Endothelial cell of umbilical vein (primary cell): ENCODE results near the gene STX1A. TPM values are rescaled to one million over a fixed set of nuclear protein-coding genes. Genes with fewer than 3 reads are reported as not detected.

Experiments
- BruUV-seq: library from RNA; stranded (reverse); fragments of 400-500 nt; replicated peaks from 2 replicates; lab custom pipeline; 2021; lab: Mats Ljungman, UMichigan
- CTCF ChIA-PET: fragments of 300-600, 350-600 bp; sonication (Branson Sonifier 250); formaldehyde crosslinking; loops from one replicate; lab custom pipeline; 2021; ENCODE audit warnings: antibody characterized with exemption, inconsistent platforms; lab: Charles Lee
- POLR2A ChIA-PET: fragments of 300-600, 350-600 bp; sonication (Branson Sonifier 250); formaldehyde crosslinking; loops from one replicate; lab custom pipeline; 2021; ENCODE audit warnings: antibody characterized with exemption, inconsistent platforms; lab: Charles Lee
- DNase-seq: peaks from one replicate; pipeline ENCODE4 v3.0.0-alpha.2; 2011; ENCODE audit warnings: low read depth, low spot score
- FAIRE-seq: peaks from 2 replicates; lab custom pipeline; 2011; peaks lifted over from hg19 to GRCh38; lab: Jason Lieb, UNC
- H2AFZ ChIP-seq: 2 replicates; pipeline ENCODE4 v1.6.0; 2012; ENCODE audit warnings: low read depth, low read length, control low read depth, inconsistent platforms
- H3K27ac ChIP-seq: 2 replicates; pipeline ENCODE4 v1.5.1; 2011; ENCODE audit warnings: low read depth, mild to moderate bottlenecking, control low read depth, low read length, moderate library complexity; ENCODE audit not compliant: insufficient read depth
- H3K27me3 ChIP-seq, 2 experiments: 2 replicates each; pipeline versions ENCODE4 v1.6.0 to v1.6.1; 2011; ENCODE audit warnings: low read length in 2 of 2, mixed read lengths in 1 of 2; ENCODE audit not compliant: control insufficient read depth in 2 of 2, insufficient read depth in 2 of 2
- H3K36me3 ChIP-seq, 2 experiments: 2 replicates in 1 of 2; 3 replicates in 1 of 2; pipeline ENCODE4 v1.5.1; 2011; ENCODE audit warnings: low read length in 2 of 2, mild to moderate bottlenecking in 1 of 2, moderate library complexity in 1 of 2; ENCODE audit not compliant: control insufficient read depth in 2 of 2, insufficient read depth in 2 of 2; ENCODE audit errors: extremely low read depth in 1 of 2
- H3K4me1 ChIP-seq: 3 replicates; pipeline ENCODE4 v1.5.1; 2011; ENCODE audit warnings: mild to moderate bottlenecking, low read length; ENCODE audit not compliant: control insufficient read depth, insufficient read depth; ENCODE audit errors: extremely low read depth
- H3K4me2 ChIP-seq: 2 replicates; pipeline ENCODE4 v1.6.1; 2011; ENCODE audit warnings: low read length, control low read depth, mixed read lengths; ENCODE audit not compliant: insufficient read depth
- H3K4me3 ChIP-seq, 3 experiments: fragments of 200-600 bp in 1 of 3; sonication (generic), shearing (Covaris generic) in 1 of 3; replicated peaks in 1 of 3; 2 replicates each; pipeline ENCODE4 v1.5.1; 2011 to 2016; ENCODE audit warnings: control low read depth in 3 of 3, low read length in 3 of 3, mild to moderate bottlenecking in 2 of 3, inconsistent platforms in 1 of 3, low read depth in 1 of 3, moderate library complexity in 1 of 3; ENCODE audit not compliant: insufficient read depth in 1 of 3
- H3K79me2 ChIP-seq: 2 replicates; pipeline ENCODE4 v1.6.0; 2012; ENCODE audit warnings: low read length, inconsistent platforms; ENCODE audit not compliant: control insufficient read depth, insufficient read depth
- H3K9ac ChIP-seq: replicated peaks from 2 replicates; pipeline ENCODE3; 2011; ENCODE audit warnings: low read length, control low read depth; ENCODE audit not compliant: insufficient read depth; ENCODE audit errors: extremely low read depth
- H3K9me1 ChIP-seq: replicated peaks from 3 replicates; pipeline ENCODE4 v1.6.0; 2011; ENCODE audit warnings: mild to moderate bottlenecking, low read length; ENCODE audit not compliant: control insufficient read depth, insufficient read depth; ENCODE audit errors: extremely low read depth
- H3K9me3 ChIP-seq: replicated peaks from 2 replicates; pipeline ENCODE4 v1.5.1; 2012; ENCODE audit warnings: low read length, inconsistent platforms; ENCODE audit not compliant: control insufficient read depth, insufficient read depth
- H4K20me1 ChIP-seq: replicated peaks from 2 replicates; pipeline ENCODE3; 2011; ENCODE audit warnings: mild to moderate bottlenecking, low read length; ENCODE audit not compliant: control insufficient read depth, insufficient read depth; ENCODE audit errors: extremely low read depth
- EZH2 ChIP-seq: IDR thresholded peaks from 2 replicates; pipeline ENCODE4 v1.6.1; 2012; ENCODE audit warnings: borderline replicate concordance, low read depth, mild to moderate bottlenecking, moderate library complexity, low read length, inconsistent platforms; ENCODE audit not compliant: severe bottlenecking
- FOS ChIP-seq: IDR thresholded peaks from 2 replicates; pipeline ENCODE4 v1.6.1; 2011; ENCODE audit warnings: mild to moderate bottlenecking, low read length, moderate library complexity, borderline replicate concordance; ENCODE audit not compliant: insufficient read depth
- GATA2 ChIP-seq: IDR thresholded peaks from 2 replicates; pipeline ENCODE4 v1.7.0; 2011; ENCODE audit warnings: low read depth, mild to moderate bottlenecking, moderate library complexity, mixed read lengths, low read length; ENCODE audit not compliant: insufficient read length, insufficient read depth
- JUN ChIP-seq: IDR thresholded peaks from 2 replicates; pipeline ENCODE4 v1.6.1; 2011; ENCODE audit warnings: borderline replicate concordance, low read depth; ENCODE audit not compliant: insufficient read length, insufficient read depth
- MYC ChIP-seq: IDR thresholded peaks from one replicate; pipeline ENCODE4 v1.6.1; 2011; ENCODE audit warnings: mild to moderate bottlenecking, low read depth, low read length
- POLR2A ChIP-seq: IDR thresholded peaks from 2 replicates; pipeline ENCODE4 v1.6.1; 2012; ENCODE audit warnings: low read depth, mild to moderate bottlenecking, control low read depth, low read length
- POLR2AphosphoS5 ChIP-seq: IDR thresholded peaks from 2 replicates; pipeline ENCODE4 v1.6.1; 2012; ENCODE audit warnings: low read depth, mild to moderate bottlenecking, control low read depth, low read length, moderate library complexity; ENCODE audit not compliant: insufficient read depth
- dilution Hi-C: fragments of 300-500 bp; cut with MboI; formaldehyde crosslinking; loops from one replicate; pipeline ENCODE4 v1.15.0; 2019; ENCODE audit warnings: low sequenced_read_pairs; ENCODE audit not compliant: extremely low pct_ligation_motif_present
- intact Hi-C: fragments of 100-400 bp; cut with micrococcal nuclease; formaldehyde crosslinking; loops from one replicate; pipeline ENCODE4 v1.10.0; 2022
- polyA plus RNA-seq, 4 experiments: library from polyadenylated mRNA; depleted of rRNA in 3 of 4; stranded (reverse) in 3 of 4; unstranded in 1 of 4; fragments of >200 nt; gene quantifications; 2 replicates each; pipeline versions ENCODE4 v1.2.1 to v1.2.3, GENCODE V29; 2011 to 2012; ENCODE audit warnings: missing spikeins in 1 of 4
- total RNA-seq: library from RNA; stranded (reverse); gene quantifications from 2 replicates; pipeline ENCODE4 v1.2.3, GENCODE V29; 2021
- TF ChIP-seq, protein P1 (sequence below): IDR thresholded peaks from 2 replicates; pipeline ENCODE4 v1.6.1; 2011; ENCODE audit not compliant: insufficient read depth, insufficient read length
- TF ChIP-seq, protein P2 (sequence below), 2 donors: IDR thresholded peaks; 1 replicate in 1 of 2; 2 replicates in 1 of 2; pipeline ENCODE4 v1.5.1; 2011; ENCODE audit warnings: low read length in 2 of 2, mild to moderate bottlenecking in 2 of 2, moderate library complexity in 2 of 2, control low read depth in 1 of 2, inconsistent platforms in 1 of 2, low read depth in 1 of 2; ENCODE audit not compliant: insufficient read depth in 1 of 2; ENCODE audit errors: extremely low read depth in 1 of 2

Gene STX1A
- total and polyA plus RNA-seq, 2 donors (not counting 3 experiments of a cell fraction or from before 2014, with no cell fraction given) = 13.1 to 20.8 TPM

DNA sequence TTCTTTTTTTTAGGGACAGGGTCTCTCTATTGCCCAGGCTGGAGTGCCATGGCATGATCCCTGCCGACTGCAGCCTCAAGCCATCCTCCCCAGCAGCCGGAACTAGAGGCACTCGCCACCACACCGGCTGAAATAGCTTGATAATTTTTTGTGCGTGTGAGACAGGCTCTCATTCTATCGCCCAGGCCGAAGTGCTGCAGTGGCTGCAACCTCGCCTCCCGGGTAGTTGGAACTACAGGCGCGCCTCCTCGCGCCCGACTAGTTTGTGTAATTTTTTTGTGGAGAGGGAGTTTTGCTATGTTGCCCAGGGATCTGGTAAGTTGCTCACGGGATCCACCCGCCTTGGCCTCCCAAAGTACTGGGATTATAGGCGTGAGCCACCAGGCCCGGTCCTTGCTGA, 34.2 kb downstream of the STX1A start:
- no peak overlapping the region for H3K4me2 ChIP-seq
- no peaks in the 10 kb centered on the region for H3K9me3 ChIP-seq
- no peaks in the 10 kb centered on the region for H3K9me1 ChIP-seq
- FAIRE-seq (no peak), DNase-seq (no peak)
- TSS peak; percentile 12 for BruUV-seq
- CTCF ChIA-PET = interaction anchor here (1.3 to 1.9 kb wide), 4 partner anchors 11 to 92 kb away, joined by 3 to 6 read pairs (median 4); no protein-coding TSS in a partner anchor
- peaks cover 56% of the 10 kb centered on the region for H3K79me2 ChIP-seq
- no peak overlapping the region for H2AFZ ChIP-seq
- peaks cover 14% of the 10 kb centered on the region for H3K4me1 ChIP-seq
- intact Hi-C loops (no loop called here), dilution Hi-C loops (no loop called here)
- no peak overlapping the region for H3K27ac ChIP-seq
- TF ChIP-seq POLR2AphosphoS5 (no peak), EZH2 (no peak), GATA2 (no peak), MYC (no peak), POLR2A (no peak), FOS (no peak), JUN (no peak)
- TF ChIP-seq, protein P1, sequence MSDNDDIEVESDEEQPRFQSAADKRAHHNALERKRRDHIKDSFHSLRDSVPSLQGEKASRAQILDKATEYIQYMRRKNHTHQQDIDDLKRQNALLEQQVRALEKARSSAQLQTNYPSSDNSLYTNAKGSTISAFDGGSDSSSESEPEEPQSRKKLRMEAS = no peak
- TF ChIP-seq, protein P2, sequence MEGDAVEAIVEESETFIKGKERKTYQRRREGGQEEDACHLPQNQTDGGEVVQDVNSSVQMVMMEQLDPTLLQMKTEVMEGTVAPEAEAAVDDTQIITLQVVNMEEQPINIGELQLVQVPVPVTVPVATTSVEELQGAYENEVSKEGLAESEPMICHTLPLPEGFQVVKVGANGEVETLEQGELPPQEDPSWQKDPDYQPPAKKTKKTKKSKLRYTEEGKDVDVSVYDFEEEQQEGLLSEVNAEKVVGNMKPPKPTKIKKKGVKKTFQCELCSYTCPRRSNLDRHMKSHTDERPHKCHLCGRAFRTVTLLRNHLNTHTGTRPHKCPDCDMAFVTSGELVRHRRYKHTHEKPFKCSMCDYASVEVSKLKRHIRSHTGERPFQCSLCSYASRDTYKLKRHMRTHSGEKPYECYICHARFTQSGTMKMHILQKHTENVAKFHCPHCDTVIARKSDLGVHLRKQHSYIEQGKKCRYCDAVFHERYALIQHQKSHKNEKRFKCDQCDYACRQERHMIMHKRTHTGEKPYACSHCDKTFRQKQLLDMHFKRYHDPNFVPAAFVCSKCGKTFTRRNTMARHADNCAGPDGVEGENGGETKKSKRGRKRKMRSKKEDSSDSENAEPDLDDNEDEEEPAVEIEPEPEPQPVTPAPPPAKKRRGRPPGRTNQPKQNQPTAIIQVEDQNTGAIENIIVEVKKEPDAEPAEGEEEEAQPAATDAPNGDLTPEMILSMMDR (IDR thresholded peaks at IDR 0.05; ENCODE audit: extremely low read depth in 1 of 2, insufficient read depth in 1 of 2, low read depth in 1 of 2, low read length in 2 of 2) = no peak
- POLR2A ChIA-PET = interaction anchor here (0.6 kb wide), 1 partner anchor 13 kb away, joined by 3 read pairs; no protein-coding TSS in a partner anchor
- no peak overlapping the region for H3K4me3 ChIP-seq
- H3K36me3 ChIP-seq = peaks cover 2 to 15% of the 10 kb centered on the region in 2 experiments
- no peaks in the 10 kb centered on the region for H3K27me3 ChIP-seq
- no peaks in the 10 kb centered on the region for H4K20me1 ChIP-seq
- no peak overlapping the region for H3K9ac ChIP-seq
